ENCODE data around the gene ING1.

ING1 gene

GRCh38 chr13:110713981-110714796 lies 689 bp downstream of the ING1 start:
- peak overlapping the region; percentile 85 for H3K27ac ChIP-seq (replicated peaks)

GRCh38 chr13:110714797-110715394 lies 1.4 kb downstream of the ING1 start:
- DNase-seq (ENCODE audit: low read depth in 1 of 2, low spot score in 1 of 2), result peak in 1 of 2 experiments; percentile 60
- H3K27me3 ChIP-seq (ENCODE audit: insufficient read depth, poor library complexity, severe bottlenecking), result no peaks in the 10 kb centered on the region
- peak overlapping the region; percentile 90 for H3K4me3 ChIP-seq (replicated peaks; ENCODE audit: insufficient read depth, low read length)
- H3K27ac ChIP-seq (replicated peaks), result peak overlapping the region; percentile 85
- no peak for TF ChIP-seq CTCF (IDR thresholded peaks at IDR 0.05; ENCODE audit: insufficient read depth, low read length)
- peak; percentile 99 for TF ChIP-seq POLR2AphosphoS5 (IDR thresholded peaks at IDR 0.05; ENCODE audit: low read depth)
- peak; percentile 79 for TF ChIP-seq REST (IDR thresholded peaks at IDR 0.05; ENCODE audit: insufficient replicate concordance, low read depth)

More at GRCh38 chr13:110713981-110714796, 689 bp downstream of the ING1 start:
- TF ChIP-seq GABPA (IDR thresholded peaks at IDR 0.05; ENCODE audit: low read depth), result no peak
- TF ChIP-seq CTCF (IDR thresholded peaks at IDR 0.05; ENCODE audit: insufficient read depth, low read length), result no peak
- TF ChIP-seq POLR2AphosphoS5 (IDR thresholded peaks at IDR 0.05; ENCODE audit: low read depth), result no peak
- TF ChIP-seq REST (IDR thresholded peaks at IDR 0.05; ENCODE audit: insufficient replicate concordance, low read depth), result no peak
- TF ChIP-seq SPI1 (IDR thresholded peaks at IDR 0.05; ENCODE audit: borderline replicate concordance, low read depth), result no peak
- no peaks in the 10 kb centered on the region for H3K27me3 ChIP-seq (ENCODE audit: insufficient read depth, poor library complexity, severe bottlenecking)
- peak in 1 of 2 experiments; percentile 78 for DNase-seq (ENCODE audit: low read depth in 1 of 2, low spot score in 1 of 2)
- H3K4me3 ChIP-seq (replicated peaks; ENCODE audit: insufficient read depth, low read length), result peak overlapping the region; percentile 90

GRCh38 chr13:110715395-110716246 lies 2.1 kb downstream of the ING1 start:
- TF ChIP-seq CTCF (IDR thresholded peaks at IDR 0.05; ENCODE audit: insufficient read depth, low read length) (no peak), SPI1 (IDR thresholded peaks at IDR 0.05; ENCODE audit: borderline replicate concordance, low read depth) (peak; percentile 5; the same call in 1 of the 2 replicates), REST (IDR thresholded peaks at IDR 0.05; ENCODE audit: insufficient replicate concordance, low read depth) (no peak), GABPA (IDR thresholded peaks at IDR 0.05; ENCODE audit: low read depth) (0 out of 2 replicates have a peak, but pooled peaks have one; percentile 44), POLR2AphosphoS5 (IDR thresholded peaks at IDR 0.05; ENCODE audit: low read depth) (no peak)
- peak overlapping the region; percentile 93 for H3K4me3 ChIP-seq (replicated peaks; ENCODE audit: insufficient read depth, low read length)
- peak; percentile 92 to 100 for DNase-seq (ENCODE audit: low read depth in 1 of 2, low spot score in 1 of 2)

More at GRCh38 chr13:110715395-110716246, 2.1 kb downstream of the ING1 start:
- H3K27me3 ChIP-seq (ENCODE audit: insufficient read depth, poor library complexity, severe bottlenecking), result no peaks in the 10 kb centered on the region
- H3K27ac ChIP-seq (replicated peaks), result peak overlapping the region; percentile 85
